Effector memory CD4-positive, alpha-beta T cell (primary cell): ENCODE data around the gene PRR16.

Experiments used
- DNase-seq, 3 donors: peaks; one replicate each; pipeline ENCODE4 v3.0.0-alpha.2; 2020
- H3K27ac ChIP-seq: 2 replicates; pipeline ENCODE4 v1.7.0; 2013; ENCODE audit warnings: mild to moderate bottlenecking, low read length, moderate library complexity; ENCODE audit not compliant: insufficient read depth, poor library complexity, severe bottlenecking
- H3K27me3 ChIP-seq: replicated peaks from 2 replicates; pipeline ENCODE4 v1.7.0; 2013; ENCODE audit warnings: mild to moderate bottlenecking, low read length; ENCODE audit not compliant: insufficient read depth, control insufficient read depth, poor library complexity, severe bottlenecking
- H3K36me3 ChIP-seq: 2 replicates; pipeline ENCODE4 v1.7.0; 2013; ENCODE audit warnings: mild to moderate bottlenecking, low read length, moderate library complexity; ENCODE audit not compliant: control insufficient read depth, insufficient read depth
- H3K4me1 ChIP-seq: 2 replicates; pipeline ENCODE4 v1.7.0; 2013; ENCODE audit warnings: low read length, mild to moderate bottlenecking; ENCODE audit not compliant: control insufficient read depth, insufficient read depth, poor library complexity, severe bottlenecking
- H3K4me3 ChIP-seq: 2 replicates; pipeline ENCODE4 v1.7.0; 2013; ENCODE audit warnings: low read length, low read depth, mild to moderate bottlenecking; ENCODE audit not compliant: insufficient read depth, poor library complexity, severe bottlenecking
- H3K9me3 ChIP-seq: 2 replicates; pipeline ENCODE4 v1.7.0; 2013; ENCODE audit warnings: mild to moderate bottlenecking, low read length, moderate library complexity; ENCODE audit not compliant: control insufficient read depth

PRR16 gene

GRCh38 chr5:120600639-120601038 lies 136.5 kb downstream of the PRR16 start:
- DNase-seq = no peak
- H3K36me3 ChIP-seq = no peaks in the 10 kb centered on the region
- H3K27ac ChIP-seq = no peak overlapping the region
- H3K4me1 ChIP-seq = no peaks in the 10 kb centered on the region
- no peaks in the 10 kb centered on the region for H3K9me3 ChIP-seq
- no peak overlapping the region for H3K4me3 ChIP-seq
- H3K27me3 ChIP-seq = no peaks in the 10 kb centered on the region

- Histone ChIP-seq H3K36me3 (no peaks in the 10 kb centered on the region), H3K27me3 (no peaks in the 10 kb centered on the region), H3K27ac (no peak overlapping the region)
Observed at GRCh38 chr5:120602033-120602432, 137.9 kb downstream of the PRR16 start.

GRCh38 chr5:120604884-120605283 lies 140.8 kb downstream of the PRR16 start:
- H3K9me3 ChIP-seq = no peaks in the 10 kb centered on the region
- no peak for DNase-seq

More at GRCh38 chr5:120602033-120602432, 137.9 kb downstream of the PRR16 start:
- DNase-seq = no peak
- H3K4me3 ChIP-seq = no peak overlapping the region
- no peaks in the 10 kb centered on the region for H3K9me3 ChIP-seq
- no peaks in the 10 kb centered on the region for H3K4me1 ChIP-seq

GRCh38 chr5:120605325-120606079 lies 141.4 kb downstream of the PRR16 start:
- no peaks in the 10 kb centered on the region for H3K27me3 ChIP-seq
- no peak overlapping the region for H3K27ac ChIP-seq
- no peak for DNase-seq
- H3K36me3 ChIP-seq = no peaks in the 10 kb centered on the region
- no peaks in the 10 kb centered on the region for H3K4me1 ChIP-seq
- no peak overlapping the region for H3K4me3 ChIP-seq
- no peaks in the 10 kb centered on the region for H3K9me3 ChIP-seq

More at GRCh38 chr5:120604884-120605283, 140.8 kb downstream of the PRR16 start:
- H3K27ac ChIP-seq = no peak overlapping the region
- no peaks in the 10 kb centered on the region for H3K36me3 ChIP-seq
- H3K4me1 ChIP-seq = no peaks in the 10 kb centered on the region
- no peaks in the 10 kb centered on the region for H3K27me3 ChIP-seq
- H3K4me3 ChIP-seq = no peak overlapping the region

GRCh38 chr5:120609570-120609969 lies 145.5 kb downstream of the PRR16 start:
- H3K27ac ChIP-seq = no peak overlapping the region
- H3K4me1 ChIP-seq = no peaks in the 10 kb centered on the region
- H3K36me3 ChIP-seq = no peaks in the 10 kb centered on the region

GRCh38 chr5:120610145-120610544 lies 146.0 kb downstream of the PRR16 start:
- no peak for DNase-seq

More at GRCh38 chr5:120609570-120609969, 145.5 kb downstream of the PRR16 start:
- H3K4me3 ChIP-seq = no peak overlapping the region
- no peak for DNase-seq
- no peaks in the 10 kb centered on the region for H3K9me3 ChIP-seq
- H3K27me3 ChIP-seq = no peaks in the 10 kb centered on the region

GRCh38 chr5:120613729-120614128 lies 149.6 kb downstream of the PRR16 start:
- no peak for DNase-seq
- Histone ChIP-seq H3K4me1 (no peaks in the 10 kb centered on the region), H3K27ac (no peak overlapping the region)

More at GRCh38 chr5:120610145-120610544, 146.0 kb downstream of the PRR16 start:
- no peak overlapping the region for H3K27ac ChIP-seq
- H3K4me3 ChIP-seq = no peak overlapping the region
- no peaks in the 10 kb centered on the region for H3K4me1 ChIP-seq
- no peaks in the 10 kb centered on the region for H3K36me3 ChIP-seq
- H3K27me3 ChIP-seq = no peaks in the 10 kb centered on the region
- H3K9me3 ChIP-seq = no peaks in the 10 kb centered on the region

GRCh38 chr5:120614531-120615180 lies 150.6 kb downstream of the PRR16 start:
- Histone ChIP-seq H3K4me3 (no peak overlapping the region), H3K27me3 (no peaks in the 10 kb centered on the region), H3K27ac (no peak overlapping the region), H3K4me1 (no peaks in the 10 kb centered on the region), H3K9me3 (no peaks in the 10 kb centered on the region), H3K36me3 (no peaks in the 10 kb centered on the region)
- DNase-seq = no peak

More at GRCh38 chr5:120613729-120614128, 149.6 kb downstream of the PRR16 start:
- no peaks in the 10 kb centered on the region for H3K9me3 ChIP-seq
- no peak overlapping the region for H3K4me3 ChIP-seq
- no peaks in the 10 kb centered on the region for H3K27me3 ChIP-seq
- H3K36me3 ChIP-seq = no peaks in the 10 kb centered on the region

GRCh38 chr5:120615967-120616645 lies 152.0 kb downstream of the PRR16 start:
- Histone ChIP-seq H3K27ac (no peak overlapping the region), H3K36me3 (no peaks in the 10 kb centered on the region)
- no peak for DNase-seq

GRCh38 chr5:120621339-120621738 lies 157.2 kb downstream of the PRR16 start:
- H3K36me3 ChIP-seq = no peaks in the 10 kb centered on the region
- DNase-seq = no peak
- H3K4me3 ChIP-seq = no peak overlapping the region
- H3K4me1 ChIP-seq = no peaks in the 10 kb centered on the region
- no peaks in the 10 kb centered on the region for H3K27me3 ChIP-seq
- H3K9me3 ChIP-seq = no peaks in the 10 kb centered on the region
- H3K27ac ChIP-seq = no peak overlapping the region

More at GRCh38 chr5:120615967-120616645, 152.0 kb downstream of the PRR16 start:
- H3K4me3 ChIP-seq = no peak overlapping the region
- H3K9me3 ChIP-seq = no peaks in the 10 kb centered on the region
- no peaks in the 10 kb centered on the region for H3K4me1 ChIP-seq
- no peaks in the 10 kb centered on the region for H3K27me3 ChIP-seq
